ENCODE results near the gene PAFAH2. TPM values are rescaled to one million over a fixed set of nuclear protein-coding genes. Genes with fewer than 3 reads are reported as not detected.

Gene PAFAH2
- total and polyA plus RNA-seq, 2 of the 13 experiments (the other 11 are each of a cell fraction or from before 2014, with no cell fraction given), result 6.9 to 9.4 TPM

- TF ChIP-seq, protein P1, sequence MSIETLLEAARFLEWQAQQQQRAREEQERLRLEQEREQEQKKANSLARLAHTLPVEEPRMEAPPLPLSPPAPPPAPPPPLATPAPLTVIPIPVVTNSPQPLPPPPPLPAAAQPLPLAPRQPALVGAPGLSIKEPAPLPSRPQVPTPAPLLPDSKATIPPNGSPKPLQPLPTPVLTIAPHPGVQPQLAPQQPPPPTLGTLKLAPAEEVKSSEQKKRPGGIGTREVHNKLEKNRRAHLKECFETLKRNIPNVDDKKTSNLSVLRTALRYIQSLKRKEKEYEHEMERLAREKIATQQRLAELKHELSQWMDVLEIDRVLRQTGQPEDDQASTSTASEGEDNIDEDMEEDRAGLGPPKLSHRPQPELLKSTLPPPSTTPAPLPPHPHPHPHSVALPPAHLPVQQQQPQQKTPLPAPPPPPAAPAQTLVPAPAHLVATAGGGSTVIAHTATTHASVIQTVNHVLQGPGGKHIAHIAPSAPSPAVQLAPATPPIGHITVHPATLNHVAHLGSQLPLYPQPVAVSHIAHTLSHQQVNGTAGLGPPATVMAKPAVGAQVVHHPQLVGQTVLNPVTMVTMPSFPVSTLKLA (IDR thresholded peaks at IDR 0.05), result no peak
- TF ChIP-seq KAT7 (CRISPR knock-in tag; IDR thresholded peaks at IDR 0.05; ENCODE audit: borderline replicate concordance), result no peak
- TF ChIP-seq CCAR2 (optimal IDR thresholded peaks at IDR 0.05; ENCODE audit: low read depth, low read length), result no peak
- TF ChIP-seq PAWR (CRISPR knock-in tag; IDR thresholded peaks at IDR 0.05; ENCODE audit: borderline replicate concordance), result no peak
- TF ChIP-seq, protein P2, sequence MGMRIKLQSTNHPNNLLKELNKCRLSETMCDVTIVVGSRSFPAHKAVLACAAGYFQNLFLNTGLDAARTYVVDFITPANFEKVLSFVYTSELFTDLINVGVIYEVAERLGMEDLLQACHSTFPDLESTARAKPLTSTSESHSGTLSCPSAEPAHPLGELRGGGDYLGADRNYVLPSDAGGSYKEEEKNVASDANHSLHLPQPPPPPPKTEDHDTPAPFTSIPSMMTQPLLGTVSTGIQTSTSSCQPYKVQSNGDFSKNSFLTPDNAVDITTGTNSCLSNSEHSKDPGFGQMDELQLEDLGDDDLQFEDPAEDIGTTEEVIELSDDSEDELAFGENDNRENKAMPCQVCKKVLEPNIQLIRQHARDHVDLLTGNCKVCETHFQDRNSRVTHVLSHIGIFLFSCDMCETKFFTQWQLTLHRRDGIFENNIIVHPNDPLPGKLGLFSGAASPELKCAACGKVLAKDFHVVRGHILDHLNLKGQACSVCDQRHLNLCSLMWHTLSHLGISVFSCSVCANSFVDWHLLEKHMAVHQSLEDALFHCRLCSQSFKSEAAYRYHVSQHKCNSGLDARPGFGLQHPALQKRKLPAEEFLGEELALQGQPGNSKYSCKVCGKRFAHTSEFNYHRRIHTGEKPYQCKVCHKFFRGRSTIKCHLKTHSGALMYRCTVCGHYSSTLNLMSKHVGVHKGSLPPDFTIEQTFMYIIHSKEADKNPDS (CRISPR knock-in tag; IDR thresholded peaks at IDR 0.05), result no peak
- TF ChIP-seq RXRB (CRISPR knock-in tag; IDR thresholded peaks at IDR 0.05; ENCODE audit: borderline replicate concordance), result 0 out of 2 replicates have a peak, but pooled peaks have one; percentile 34
- TF ChIP-seq, protein P3, sequence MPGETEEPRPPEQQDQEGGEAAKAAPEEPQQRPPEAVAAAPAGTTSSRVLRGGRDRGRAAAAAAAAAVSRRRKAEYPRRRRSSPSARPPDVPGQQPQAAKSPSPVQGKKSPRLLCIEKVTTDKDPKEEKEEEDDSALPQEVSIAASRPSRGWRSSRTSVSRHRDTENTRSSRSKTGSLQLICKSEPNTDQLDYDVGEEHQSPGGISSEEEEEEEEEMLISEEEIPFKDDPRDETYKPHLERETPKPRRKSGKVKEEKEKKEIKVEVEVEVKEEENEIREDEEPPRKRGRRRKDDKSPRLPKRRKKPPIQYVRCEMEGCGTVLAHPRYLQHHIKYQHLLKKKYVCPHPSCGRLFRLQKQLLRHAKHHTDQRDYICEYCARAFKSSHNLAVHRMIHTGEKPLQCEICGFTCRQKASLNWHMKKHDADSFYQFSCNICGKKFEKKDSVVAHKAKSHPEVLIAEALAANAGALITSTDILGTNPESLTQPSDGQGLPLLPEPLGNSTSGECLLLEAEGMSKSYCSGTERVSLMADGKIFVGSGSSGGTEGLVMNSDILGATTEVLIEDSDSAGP (CRISPR knock-in tag; IDR thresholded peaks at IDR 0.05; ENCODE audit: borderline replicate concordance), result no peak
- TF ChIP-seq, protein P4, sequence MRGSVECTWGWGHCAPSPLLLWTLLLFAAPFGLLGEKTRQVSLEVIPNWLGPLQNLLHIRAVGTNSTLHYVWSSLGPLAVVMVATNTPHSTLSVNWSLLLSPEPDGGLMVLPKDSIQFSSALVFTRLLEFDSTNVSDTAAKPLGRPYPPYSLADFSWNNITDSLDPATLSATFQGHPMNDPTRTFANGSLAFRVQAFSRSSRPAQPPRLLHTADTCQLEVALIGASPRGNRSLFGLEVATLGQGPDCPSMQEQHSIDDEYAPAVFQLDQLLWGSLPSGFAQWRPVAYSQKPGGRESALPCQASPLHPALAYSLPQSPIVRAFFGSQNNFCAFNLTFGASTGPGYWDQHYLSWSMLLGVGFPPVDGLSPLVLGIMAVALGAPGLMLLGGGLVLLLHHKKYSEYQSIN (CRISPR knock-in tag; IDR thresholded peaks at IDR 0.05; ENCODE audit: borderline replicate concordance), result no peak
- no peak for TF ChIP-seq ADNP (CRISPR knock-in tag; IDR thresholded peaks at IDR 0.05)
- TF ChIP-seq NCOA5 (CRISPR knock-in tag; IDR thresholded peaks at IDR 0.05), result no peak
- 0 out of 2 replicates have a peak, but pooled peaks have one; percentile 52 for TF ChIP-seq NR2C2 (CRISPR knock-in tag; IDR thresholded peaks at IDR 0.05; ENCODE audit: borderline replicate concordance)
- TF ChIP-seq ZFP36 (IDR thresholded peaks at IDR 0.05; ENCODE audit: borderline replicate concordance, low read depth, low read length, partially characterized antibody), result no peak
- TF ChIP-seq RBM39 (IDR thresholded peaks at IDR 0.05; ENCODE audit: low read depth, low read length, poor library complexity, severe bottlenecking), result no peak
- TF ChIP-seq ZNF510 (CRISPR knock-in tag; IDR thresholded peaks at IDR 0.05; ENCODE audit: low read depth), result no peak
- TF ChIP-seq ZNF235 (CRISPR knock-in tag; IDR thresholded peaks at IDR 0.05; ENCODE audit: borderline replicate concordance), result no peak
- no peak for TF ChIP-seq CHD2 (IDR thresholded peaks at IDR 0.05; ENCODE audit: low read depth, low read length)
- peak; percentile 13; the same call in 1 of the 2 replicates for TF ChIP-seq KDM5A (IDR thresholded peaks at IDR 0.05; ENCODE audit: borderline replicate concordance, low read length)
Observed at GRCh38 chr1:25996966-25997827, 666 bp downstream of the PAFAH2 start (continued).
